ENCODE data around the gene CASP3. TPM values are rescaled to one million over a fixed set of nuclear protein-coding genes. Genes with fewer than 3 reads are reported as not detected.
"Not testable (repeated sequence)": the region's sequence is repeated elsewhere in the genome, so short reads cannot be mapped to it uniquely, and the experiment has no call there.

The CASP3 gene
- total and polyA plus RNA-seq, 7 donors: 13.8 to 49.7 (median 20.9) TPM

- Histone ChIP-seq H3K27me3 (ENCODE audit: insufficient read depth in 3 of 3, low read length in 2 of 3) (peaks cover 0 to 3% (median 0%) of the 10 kb centered on the region in 3 donors), H3K27ac (no peak overlapping the region), H3K4me1 (no peaks in the 10 kb centered on the region), H3K9me3 (no peaks in the 10 kb centered on the region), H3K4me3 (no peak overlapping the region), H3K36me3 (ENCODE audit: insufficient read depth in 1 of 2, low read depth in 1 of 2) (no peaks in the 10 kb centered on the region)
- DNase-seq: no peak
- ATAC-seq: no peak
- TF ChIP-seq CTCF (IDR thresholded peaks at IDR 0.05): no peak
- WGBS, 3 donors: 73 to 86% (median 76%) methylated on average over 6 of the region's 6 CpGs
- intact Hi-C loops (cut with DNase I): no loop called here
Observed at GRCh38 chr4:184593461-184593860, 55.8 kb downstream of the CASP3 start.

GRCh38 chr4:184591747-184592270 is 57.4 kb downstream of the CASP3 start:
- H3K27me3 ChIP-seq (ENCODE audit: insufficient read depth in 3 of 3, low read length in 2 of 3); H3K4me3 ChIP-seq; ATAC-seq; H3K27ac ChIP-seq; DNase-seq; intact Hi-C loops (cut with DNase I); H3K9me3 ChIP-seq; H3K4me1 ChIP-seq; H3K36me3 ChIP-seq (ENCODE audit: insufficient read depth in 1 of 2, low read depth in 1 of 2): not testable (repeated sequence)
- 94 to 95% (median 94%) methylated on average over 23 to 39 of the region's 39 CpGs for WGBS, 3 donors

GRCh38 chr4:184591070-184591677 is 58.1 kb downstream of the CASP3 start:
- ATAC-seq: no peak
- peaks cover 0 to 3% (median 0%) of the 10 kb centered on the region in 3 donors for H3K27me3 ChIP-seq (ENCODE audit: insufficient read depth in 3 of 3, low read length in 2 of 3)
- no peak overlapping the region for H3K27ac ChIP-seq
- no peaks in the 10 kb centered on the region for H3K9me3 ChIP-seq
- H3K4me1 ChIP-seq: no peaks in the 10 kb centered on the region
- intact Hi-C loops (cut with DNase I): no loop called here
- H3K36me3 ChIP-seq (ENCODE audit: insufficient read depth in 1 of 2, low read depth in 1 of 2): no peaks in the 10 kb centered on the region
- no peak for DNase-seq
- no peak overlapping the region for H3K4me3 ChIP-seq
- WGBS, 3 donors: 49 to 70% (median 61%) methylated on average over 5 of the region's 5 CpGs
- TF ChIP-seq CTCF (IDR thresholded peaks at IDR 0.05): no peak

GRCh38 chr4:184590196-184590595 is 59.1 kb downstream of the CASP3 start:
- Histone ChIP-seq H3K27ac (no peak overlapping the region), H3K36me3 (ENCODE audit: insufficient read depth in 1 of 2, low read depth in 1 of 2) (no peaks in the 10 kb centered on the region), H3K27me3 (ENCODE audit: insufficient read depth in 3 of 3, low read length in 2 of 3) (peaks cover 0 to 3% (median 0%) of the 10 kb centered on the region in 3 donors), H3K4me1 (no peaks in the 10 kb centered on the region), H3K9me3 (no peaks in the 10 kb centered on the region), H3K4me3 (no peak overlapping the region)
- no peak for TF ChIP-seq CTCF (IDR thresholded peaks at IDR 0.05)
- 62 to 75% (median 64%) methylated on average over 3 of the region's 3 CpGs for WGBS, 3 donors
- intact Hi-C loops (cut with DNase I): no loop called here
- DNase-seq (no peak), ATAC-seq (no peak)

- no peaks in the 10 kb centered on the region for H3K36me3 ChIP-seq (ENCODE audit: insufficient read depth in 1 of 2, low read depth in 1 of 2)
- intact Hi-C loops (cut with DNase I): no loop called here
- no peak overlapping the region for H3K27ac ChIP-seq
- H3K27me3 ChIP-seq (ENCODE audit: insufficient read depth in 3 of 3, low read length in 2 of 3): peaks cover 0 to 3% (median 0%) of the 10 kb centered on the region in 3 donors
- no peaks in the 10 kb centered on the region for H3K9me3 ChIP-seq
- WGBS, 3 donors: 77 to 86% (median 79%) methylated on average over 8 of the region's 8 CpGs
- H3K4me3 ChIP-seq: no peak overlapping the region
- no peak for DNase-seq
- ATAC-seq: no peak
- no peaks in the 10 kb centered on the region for H3K4me1 ChIP-seq
- no peak for TF ChIP-seq CTCF (IDR thresholded peaks at IDR 0.05)
Observed at GRCh38 chr4:184588893-184589292, 60.4 kb downstream of the CASP3 start.
